NCI-H446 (cell line): ENCODE results near the gene FBXO24.
A peak's percentile ranks its signal among the peaks of the same experiment; 100 is the strongest.
"Not testable (repeated sequence)": the region's sequence is repeated elsewhere in the genome, so short reads cannot be mapped to it uniquely, and the experiment has no call there.

Experiments
- DNase-seq, 2 experiments: peaks; one replicate each; lab custom pipeline; 2025; lab: John Stamatoyannopoulos, UW

Gene FBXO24, protein sequence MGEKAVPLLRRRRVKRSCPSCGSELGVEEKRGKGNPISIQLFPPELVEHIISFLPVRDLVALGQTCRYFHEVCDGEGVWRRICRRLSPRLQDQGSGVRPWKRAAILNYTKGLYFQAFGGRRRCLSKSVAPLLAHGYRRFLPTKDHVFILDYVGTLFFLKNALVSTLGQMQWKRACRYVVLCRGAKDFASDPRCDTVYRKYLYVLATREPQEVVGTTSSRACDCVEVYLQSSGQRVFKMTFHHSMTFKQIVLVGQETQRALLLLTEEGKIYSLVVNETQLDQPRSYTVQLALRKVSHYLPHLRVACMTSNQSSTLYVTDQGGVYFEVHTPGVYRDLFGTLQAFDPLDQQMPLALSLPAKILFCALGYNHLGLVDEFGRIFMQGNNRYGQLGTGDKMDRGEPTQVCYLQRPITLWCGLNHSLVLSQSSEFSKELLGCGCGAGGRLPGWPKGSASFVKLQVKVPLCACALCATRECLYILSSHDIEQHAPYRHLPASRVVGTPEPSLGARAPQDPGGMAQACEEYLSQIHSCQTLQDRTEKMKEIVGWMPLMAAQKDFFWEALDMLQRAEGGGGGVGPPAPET

DNA sequence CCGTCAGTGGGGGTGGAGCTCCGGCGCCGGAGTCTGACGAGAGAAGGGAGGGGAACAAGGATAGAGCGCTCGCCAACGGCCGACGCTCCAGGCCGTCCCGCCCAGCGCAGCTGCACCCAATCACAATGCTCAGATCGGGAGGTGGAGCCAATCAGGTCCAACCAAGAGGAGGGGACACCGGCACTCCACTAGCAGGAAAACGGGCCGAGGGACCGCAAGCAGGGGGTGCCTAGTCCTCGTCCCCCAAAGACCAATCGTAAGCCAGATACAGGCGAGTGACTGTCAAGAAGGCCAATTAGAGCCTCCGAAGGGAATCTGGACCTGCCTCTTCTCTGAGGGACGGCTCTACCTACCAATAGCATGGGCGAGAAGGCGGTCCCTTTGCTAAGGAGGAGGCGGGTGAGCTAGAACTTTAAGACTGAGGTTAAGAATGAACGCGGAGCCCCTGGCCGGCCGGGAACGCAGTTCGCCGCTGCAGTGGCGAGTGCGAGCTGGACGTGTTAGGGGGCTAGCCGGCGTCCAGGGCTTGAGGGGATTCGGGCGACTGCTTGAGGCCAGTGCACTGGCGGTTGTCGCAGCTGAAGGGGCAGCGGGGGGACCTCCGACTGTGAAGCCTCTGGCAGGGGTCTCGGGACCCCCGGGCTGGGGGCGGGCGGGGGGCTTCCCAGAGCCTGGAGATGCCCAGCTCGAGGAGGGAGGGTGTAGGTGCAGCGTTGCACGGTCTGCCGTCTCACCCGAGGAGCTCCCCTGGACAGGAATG lies at the start of gene FBXO24:
Gene FBXO24 (plus strand): TSS at position 63 of the 760 bp plus-strand sequence. CDS start 298 bp downstream, at position 361.
- peak; percentile 97 to 98 for DNase-seq

DNA sequence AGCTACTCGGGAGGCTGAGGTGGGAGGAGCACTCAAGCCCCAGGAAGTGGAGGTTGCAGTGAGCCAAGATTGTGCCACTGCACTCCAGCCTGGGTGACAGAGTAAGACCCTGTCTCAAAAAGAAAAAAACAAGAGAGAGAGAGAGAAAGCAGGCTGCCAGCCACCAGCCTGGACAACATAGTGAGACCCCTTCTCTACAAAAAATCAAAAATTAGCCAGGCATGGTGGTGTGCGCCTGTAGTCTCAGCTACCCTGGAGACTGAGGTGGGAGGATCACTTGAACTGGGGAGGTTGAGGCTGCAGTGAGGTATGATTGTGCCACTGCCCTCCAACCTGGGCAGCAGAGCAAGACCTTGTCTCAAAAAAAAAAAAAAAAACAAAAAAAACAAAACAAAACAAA lies 49.4 kb upstream of the FBXO24 start:
- DNase-seq, result not testable (repeated sequence)

DNA sequence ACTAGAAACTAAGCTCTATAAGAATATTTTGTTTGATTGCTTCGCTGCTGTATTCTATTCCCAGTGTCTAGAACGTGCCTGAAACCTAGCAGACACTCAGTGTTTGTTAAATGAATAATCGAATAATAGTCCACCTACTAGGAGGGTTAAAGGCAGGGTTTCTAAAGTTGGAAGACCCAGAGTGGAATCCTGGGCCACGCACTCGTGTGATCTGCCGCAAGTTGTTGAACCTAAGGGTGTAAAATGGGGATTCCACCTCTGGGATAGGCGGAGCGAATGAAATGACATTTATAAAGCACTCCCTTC lies 47.8 kb upstream of the FBXO24 start:
- DNase-seq, result no peak

DNA sequence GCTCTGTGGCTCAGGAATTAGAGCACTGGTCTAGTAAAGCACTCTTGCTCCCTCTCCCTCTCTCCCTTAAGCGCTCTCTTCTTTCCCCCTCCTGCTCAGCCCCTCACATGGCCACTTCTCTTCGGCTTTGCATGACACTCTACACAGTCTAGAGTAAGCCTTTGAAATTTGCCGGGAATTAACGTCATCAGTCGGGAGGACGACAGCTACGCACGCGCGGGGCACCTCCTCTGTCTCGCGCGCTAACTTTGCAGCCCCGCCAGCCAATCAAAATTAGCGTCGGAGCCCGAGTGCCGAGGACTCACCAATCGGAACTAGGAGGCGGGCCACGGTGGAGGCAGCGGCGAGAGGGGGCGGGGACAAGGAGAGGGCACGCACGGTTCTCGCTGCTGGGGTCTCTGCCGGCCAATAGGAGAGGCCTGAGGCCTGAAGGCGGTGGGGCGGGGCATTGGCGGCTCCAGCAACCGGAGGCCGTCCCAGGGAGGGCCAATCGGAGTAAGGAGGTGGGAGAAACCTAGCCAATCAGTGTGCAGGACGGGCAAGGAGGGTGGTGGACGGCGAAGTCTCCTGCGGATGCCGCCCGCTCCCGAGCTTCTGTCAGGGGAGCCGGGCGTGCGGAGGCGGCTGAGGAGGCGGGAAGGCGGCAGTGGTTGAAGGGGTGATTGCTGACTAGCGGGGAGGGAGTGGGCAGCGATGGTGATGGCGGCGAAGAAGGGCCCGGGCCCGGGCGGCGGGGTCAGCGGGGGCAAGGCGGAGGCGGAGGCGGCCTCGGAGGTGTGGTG lies 47.3 kb upstream of the FBXO24 start, which contains the start of gene AGFG2:
Gene AGFG2 (plus strand): TSS at position 550 of the 782 bp plus-strand sequence. CDS start 144 bp downstream, at position 694.
- DNase-seq, result peak; percentile 96 to 99

DNA sequence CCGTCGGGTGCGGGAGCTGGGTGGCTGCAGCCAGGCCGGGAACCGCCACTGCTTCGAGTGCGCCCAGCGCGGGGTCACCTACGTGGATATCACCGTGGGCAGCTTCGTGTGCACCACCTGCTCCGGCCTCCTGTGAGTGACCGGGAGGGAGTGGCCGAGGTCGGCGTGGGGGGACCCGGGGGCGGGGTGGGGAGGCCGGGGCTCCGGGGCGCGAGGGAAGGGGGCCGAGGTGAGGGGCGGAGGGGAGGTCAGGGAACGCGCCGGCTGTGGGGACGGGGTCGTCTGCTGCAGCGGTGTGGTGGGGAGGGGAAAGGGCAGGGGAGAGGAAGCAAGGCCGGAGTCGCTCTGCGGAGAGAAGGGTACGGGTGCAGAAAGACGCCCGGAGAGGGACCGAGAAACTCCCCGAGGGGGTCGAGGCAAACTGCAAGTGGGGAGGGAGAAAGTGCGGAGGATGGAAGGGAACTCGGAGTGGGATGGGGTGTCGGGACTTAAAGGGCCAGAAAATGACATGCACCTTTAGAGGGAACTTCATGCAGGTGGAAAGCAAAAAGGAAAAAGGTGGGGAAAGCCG lies 46.6 kb upstream of the FBXO24 start:
- DNase-seq, result no peak

DNA sequence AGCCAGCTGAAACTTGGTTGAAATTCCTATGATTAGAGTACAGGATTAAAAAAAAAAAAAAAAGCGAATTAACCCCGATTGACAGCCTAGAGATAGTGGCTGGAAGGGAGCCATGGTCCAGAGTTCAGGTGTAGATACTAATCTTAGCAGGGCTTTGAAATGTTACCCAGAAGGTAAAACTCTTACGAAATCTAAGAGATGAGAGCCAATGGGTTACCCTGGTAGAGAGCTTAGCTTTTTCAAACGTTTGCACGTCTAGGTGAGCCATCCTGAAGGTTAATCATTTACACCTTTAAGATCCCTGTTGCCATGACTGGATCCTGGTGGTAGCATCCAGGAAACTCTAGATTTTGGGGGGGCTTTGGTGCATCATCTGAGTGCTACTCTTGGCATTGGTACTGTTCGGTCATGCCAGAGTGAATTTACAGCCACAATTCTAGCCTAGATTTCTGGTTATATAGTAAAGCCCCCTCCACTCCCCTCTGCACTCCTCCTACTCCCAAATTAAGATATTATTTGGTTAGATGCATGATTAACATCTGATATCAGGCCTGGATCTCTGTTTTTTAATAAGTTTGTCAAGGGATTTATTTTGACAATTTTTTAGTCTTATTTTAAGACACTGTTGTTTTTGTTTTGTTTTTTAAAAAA lies 45.9 kb upstream of the FBXO24 start:
- no peak for DNase-seq

DNA sequence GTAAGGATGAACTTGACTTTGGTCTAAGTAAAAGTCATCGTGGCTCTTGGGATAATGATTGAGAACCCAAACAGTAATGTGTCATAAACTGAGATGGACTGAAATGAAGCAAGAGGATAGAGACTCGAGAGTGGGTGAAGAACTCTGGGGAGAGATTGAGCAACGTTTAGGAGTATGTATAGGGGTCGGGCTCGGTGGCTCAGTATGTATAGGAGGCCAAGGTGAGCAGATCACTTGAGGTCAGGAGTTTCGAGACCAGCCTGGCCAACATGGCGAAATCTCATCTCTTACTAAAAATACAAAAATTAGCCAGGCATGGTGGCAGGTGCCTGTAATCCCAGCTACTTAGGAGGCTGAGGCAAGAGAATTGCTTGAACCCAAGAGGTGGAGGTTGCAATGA lies 44.8 kb upstream of the FBXO24 start:
- DNase-seq, result not testable (repeated sequence)

DNA sequence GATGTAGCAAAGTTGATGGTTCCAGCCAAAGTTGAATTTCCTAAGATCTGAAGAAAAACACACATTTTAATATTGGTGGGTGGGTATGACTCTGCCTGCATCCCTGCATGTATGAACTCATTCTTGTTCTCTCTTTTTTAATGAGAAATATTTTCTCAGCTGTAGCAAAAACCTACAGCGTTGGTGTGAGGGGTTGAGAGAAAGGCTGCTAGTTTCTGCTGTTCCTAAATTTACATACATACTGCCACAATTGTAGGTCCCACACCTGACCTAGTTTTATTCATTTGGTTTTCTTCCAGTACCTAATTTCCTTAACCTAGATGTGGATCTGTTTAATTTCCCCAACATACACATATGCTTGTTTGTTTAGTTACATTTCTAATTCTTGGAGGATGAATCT lies 42.5 kb upstream of the FBXO24 start:
- no peak for DNase-seq

DNA sequence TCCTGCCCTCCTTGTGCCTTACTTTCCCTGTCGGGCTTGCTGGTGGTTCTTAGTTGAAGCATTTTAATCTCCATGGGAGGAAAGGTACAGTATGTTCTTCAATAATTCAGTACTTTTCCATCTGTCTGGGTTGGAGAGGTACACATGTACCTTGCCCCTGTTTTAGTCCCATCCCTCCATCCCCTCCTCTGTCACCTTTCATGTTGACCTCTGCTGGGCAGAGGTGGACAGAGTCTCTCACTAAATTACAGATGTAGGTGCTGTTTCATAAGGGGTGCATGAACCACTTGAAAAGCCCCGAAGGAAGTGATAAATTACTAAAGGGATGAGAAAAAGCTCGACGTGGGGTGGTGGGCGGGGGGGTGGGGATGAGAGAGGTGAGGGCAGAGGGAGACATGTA lies 41.7 kb upstream of the FBXO24 start:
- no peak for DNase-seq

DNA sequence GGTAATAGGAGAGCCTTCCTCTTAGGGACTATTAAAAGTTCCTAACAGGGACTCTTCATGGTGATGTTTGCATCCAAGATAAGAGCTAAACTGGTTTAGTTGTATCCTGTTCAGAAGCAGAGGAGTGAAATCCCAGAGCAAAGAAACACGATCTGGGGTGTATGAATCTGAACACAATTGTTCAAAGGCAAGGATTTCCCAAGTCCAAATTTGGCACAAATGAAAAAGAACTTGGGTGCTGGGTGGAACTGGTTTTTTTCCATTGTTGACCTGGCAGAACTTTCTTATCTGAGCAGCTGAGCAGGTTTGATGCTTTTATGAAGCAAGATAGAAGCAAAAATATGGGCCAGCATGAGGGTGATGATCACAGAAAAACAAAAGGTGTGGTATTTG lies 41.2 kb upstream of the FBXO24 start:
- no peak for DNase-seq

DNA sequence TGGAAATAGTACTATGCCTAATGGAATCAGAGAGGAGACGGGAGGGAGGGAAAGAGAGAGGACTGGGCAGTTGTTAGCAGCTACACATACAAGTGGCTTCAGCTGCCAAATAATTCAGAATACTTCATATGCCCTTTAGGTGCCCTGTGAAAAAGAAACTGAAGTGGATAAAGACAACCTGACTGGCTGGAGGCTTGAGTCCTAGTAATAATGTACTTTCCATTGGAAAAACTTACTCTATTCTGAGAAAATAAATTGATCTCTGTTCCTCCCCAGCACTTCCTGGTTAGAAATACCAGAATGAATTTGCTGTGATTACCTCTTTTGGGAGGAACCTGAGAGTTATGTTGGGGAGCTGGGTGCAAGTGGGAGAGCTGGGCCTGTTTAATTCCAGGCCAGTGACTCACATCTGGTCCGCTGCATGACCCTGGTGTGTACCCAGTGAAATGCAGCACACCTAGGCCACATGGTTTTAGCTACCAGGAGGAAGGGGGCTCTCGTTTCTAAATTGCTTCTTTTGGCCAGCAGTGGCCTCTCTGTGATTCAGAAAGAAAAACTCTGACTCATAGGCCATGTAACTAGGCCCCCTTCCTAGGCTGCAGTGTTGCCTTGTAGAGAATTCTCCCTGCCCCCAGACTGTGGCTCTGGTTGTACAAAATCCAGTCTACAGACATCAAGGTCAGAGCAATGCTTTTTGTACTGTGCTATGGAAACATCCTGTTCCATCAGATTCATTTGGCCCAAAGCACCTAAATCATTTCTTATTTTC lies 40.6 kb upstream of the FBXO24 start:
- DNase-seq, result no peak

DNA sequence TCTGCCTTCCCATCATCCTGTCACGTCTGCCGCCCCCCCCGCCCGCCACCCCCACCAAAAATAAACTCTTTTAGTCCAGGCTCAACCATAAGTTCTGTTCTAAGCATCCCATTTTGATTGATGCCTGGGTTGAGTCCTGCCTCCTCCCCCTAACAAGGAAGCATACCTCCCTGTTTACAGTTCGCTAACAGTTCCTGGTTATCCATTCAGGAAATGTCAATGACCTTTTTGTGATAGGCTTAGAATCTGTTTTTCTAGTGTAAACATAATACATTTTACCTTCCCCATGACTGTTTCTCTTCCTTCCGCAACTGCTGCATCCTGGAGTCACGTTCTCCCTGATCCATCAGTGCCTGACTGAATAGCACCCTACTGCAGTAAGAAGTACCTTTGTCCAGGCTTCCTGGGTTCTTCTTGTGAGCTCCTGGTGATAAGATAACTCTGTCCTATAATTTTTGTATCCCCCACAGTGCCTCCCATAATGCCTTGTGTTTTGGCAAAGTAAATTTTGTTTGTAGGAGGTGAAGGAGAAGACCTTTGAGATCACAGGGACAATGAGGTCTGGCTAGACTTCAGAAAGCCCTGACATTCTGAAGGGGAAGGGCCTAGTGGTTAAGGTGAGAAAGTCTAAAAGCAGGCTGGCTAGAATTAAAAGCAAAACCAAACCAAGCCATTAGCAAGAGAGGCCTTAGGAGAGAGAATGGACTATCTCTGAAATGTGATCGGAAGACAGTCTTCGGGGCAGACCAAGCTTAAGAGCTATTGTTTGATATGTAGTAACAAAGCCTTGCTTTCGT lies 39.8 kb upstream of the FBXO24 start:
- no peak for DNase-seq

DNA sequence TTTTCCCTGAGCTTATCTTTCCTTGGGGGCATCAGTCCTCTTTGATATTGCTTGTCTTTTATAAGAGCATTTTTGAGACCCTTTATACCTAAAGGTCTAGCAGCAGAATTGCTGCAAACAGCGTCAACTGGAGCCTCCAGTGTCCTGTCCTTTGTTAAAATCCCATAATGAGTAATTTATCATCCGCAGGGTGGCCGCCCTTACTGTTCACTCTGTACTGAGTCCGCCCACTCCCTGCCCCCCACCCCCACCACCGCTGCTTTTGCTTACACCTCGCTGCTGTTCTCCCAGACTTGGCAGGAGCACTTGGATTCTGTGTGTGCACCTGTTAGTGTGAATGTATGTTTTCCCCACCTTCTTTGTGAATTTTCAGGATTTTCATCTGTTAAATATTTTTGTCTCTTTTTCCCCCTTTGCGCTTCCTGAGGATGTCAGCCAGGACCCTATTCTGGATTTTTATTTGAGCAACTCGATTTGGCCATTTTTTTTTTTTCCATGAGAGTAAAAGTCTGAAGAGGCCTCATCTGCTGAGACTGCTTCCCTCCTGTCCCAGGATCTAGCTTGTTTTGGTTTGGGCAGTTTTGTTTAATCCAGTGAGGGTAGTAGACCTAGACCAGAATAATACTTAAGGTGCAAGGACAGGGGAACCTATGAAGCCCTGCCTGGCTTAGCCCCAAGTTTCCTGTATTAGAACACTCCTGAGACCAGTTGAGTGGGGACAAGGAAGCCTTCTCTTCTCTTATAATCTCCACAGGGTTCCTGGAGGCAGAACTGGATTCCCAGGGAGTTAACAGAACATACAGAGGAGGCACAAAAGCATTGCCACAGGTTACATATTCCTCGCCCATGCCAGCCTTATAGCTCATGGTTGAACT lies 39.0 kb upstream of the FBXO24 start:
- no peak for DNase-seq

DNA sequence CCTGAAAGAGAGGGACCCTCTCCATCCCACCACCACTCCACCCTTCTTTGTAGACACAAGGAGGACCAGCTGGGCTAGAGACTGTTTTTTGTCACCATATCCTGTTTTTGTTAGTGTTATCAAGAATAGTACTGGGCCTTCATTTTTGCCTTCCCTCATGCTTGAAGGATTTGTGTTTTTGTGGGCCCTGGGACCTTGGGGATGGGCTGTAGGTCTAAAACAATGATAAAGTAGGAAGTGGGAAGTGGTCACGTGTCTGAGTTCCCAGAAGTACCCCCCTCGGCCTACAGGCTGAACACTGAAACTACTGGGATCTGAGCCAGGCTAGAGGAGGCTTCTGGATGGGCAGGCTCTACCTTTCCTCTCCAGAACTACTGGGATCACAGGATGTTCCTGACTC lies 38.3 kb upstream of the FBXO24 start:
- DNase-seq, result peak in 1 of 2 experiments; percentile 11

DNA sequence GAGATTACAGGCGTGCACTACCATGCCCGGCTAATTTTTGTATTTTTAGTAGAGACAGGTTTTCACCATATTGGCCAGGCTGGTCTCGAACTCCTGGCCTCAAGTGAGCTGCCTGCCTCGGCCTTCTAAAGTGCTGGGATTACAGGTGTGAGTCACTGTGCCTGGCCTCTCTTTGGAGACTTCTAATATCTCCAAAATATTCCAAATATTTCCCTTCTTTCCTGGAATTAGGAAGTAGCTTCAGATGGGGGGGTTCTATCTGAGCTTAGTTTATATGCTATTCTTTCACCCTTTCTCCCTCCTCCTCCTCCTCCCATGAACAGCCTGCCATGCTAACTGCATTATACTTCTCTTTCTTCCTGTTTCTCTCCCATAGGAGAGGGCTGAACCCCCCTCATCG lies 37.7 kb upstream of the FBXO24 start:
- not testable (repeated sequence) for DNase-seq

DNA sequence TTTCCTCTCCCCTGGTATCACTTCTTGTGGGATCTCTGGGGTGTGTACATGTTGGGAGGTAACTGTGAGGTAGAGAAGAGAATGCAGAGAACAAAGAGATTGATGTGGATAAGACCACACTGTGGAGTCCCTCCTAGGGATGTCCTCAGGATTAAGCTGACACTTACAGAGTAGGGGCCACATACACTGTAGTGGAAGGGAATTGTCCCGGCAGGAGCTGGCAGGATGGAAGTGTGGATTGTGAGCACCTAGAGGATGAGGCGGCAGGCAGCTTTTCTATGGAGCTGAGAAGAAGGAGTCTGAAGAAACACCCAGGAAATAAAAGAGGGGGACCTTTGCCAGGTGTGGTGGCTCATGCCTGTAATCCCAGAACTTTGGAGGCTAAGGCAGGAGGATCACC lies 33.6 kb upstream of the FBXO24 start:
- DNase-seq, result no peak

DNA sequence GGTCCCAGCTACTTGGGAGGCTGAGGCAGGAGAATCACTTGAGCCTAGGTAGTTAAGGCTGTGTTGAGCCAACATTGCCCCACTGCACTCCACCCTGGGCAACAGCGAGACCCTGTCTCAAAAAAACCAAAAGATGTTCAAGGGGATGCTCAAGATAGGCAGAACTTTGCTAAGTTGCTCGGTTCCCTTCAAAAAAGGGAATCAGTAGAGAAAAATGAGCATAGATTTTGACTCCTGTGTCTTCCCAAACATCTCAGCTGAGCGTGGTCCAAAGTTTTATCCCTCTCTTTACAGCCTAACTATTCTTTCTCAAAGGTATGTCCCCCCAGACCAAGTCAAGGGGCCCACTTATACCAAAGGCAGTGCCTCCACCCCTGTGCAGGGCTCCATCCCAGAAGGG lies 33.1 kb upstream of the FBXO24 start:
- DNase-seq, result no peak

DNA sequence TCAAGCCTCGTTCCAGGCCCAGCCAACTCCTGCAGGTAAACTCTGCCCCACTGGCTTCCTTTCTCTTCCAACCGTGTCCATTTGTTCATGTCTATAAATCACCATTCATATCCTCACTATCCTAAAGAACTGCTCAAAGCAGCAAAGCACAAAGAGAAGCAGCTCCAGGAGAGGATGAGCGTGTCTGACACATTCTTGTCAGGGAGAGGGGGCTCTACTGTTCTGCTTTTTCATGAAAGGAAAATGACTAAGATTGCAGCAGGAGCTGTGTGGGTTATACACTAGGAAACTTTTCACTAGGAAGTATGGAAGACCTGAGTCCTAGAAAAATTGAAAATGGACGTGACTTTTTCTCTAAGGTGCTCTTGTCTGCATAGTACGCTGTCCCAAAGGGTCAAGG lies 30.4 kb upstream of the FBXO24 start:
- no peak for DNase-seq

DNA sequence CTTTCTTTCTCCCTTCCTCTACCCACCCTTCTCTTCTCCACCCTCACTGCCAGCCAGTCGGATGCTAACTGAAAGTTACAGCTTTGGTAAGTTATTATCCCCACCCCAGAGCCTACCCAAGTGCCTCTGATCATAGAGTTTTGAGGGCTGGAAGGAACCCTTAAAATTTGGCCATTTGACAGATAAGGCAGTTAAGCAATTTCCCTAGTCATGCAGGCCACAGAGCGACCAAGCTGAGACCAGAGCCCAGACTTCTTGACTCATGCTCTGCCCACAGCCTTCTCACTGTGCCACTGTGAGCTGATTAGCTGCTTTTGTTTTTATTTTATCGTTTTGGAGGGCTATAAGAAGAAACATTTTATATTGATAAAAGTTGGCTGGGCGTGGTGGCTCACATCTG lies 29.6 kb upstream of the FBXO24 start:
- no peak for DNase-seq
